Smooth muscle cell (in vitro differentiated cells): ENCODE measurements around the gene PRKCE. TPM values are rescaled to one million over a fixed set of nuclear protein-coding genes. Genes with fewer than 3 reads are reported as not detected.

Experiments used
- DNase-seq: peaks from one replicate; lab custom pipeline; 2025; ENCODE audit not compliant: unreplicated experiment; lab: John Stamatoyannopoulos, UW
- H2AFZ ChIP-seq: fragments of 200-600 bp; sonication (generic); 2 replicates; pipeline ENCODE4 v1.6.0; 2016; ENCODE audit warnings: antibody characterized with exemption, low read depth, mild to moderate bottlenecking
- H3F3A ChIP-seq: fragments of 200-600 bp; sonication (generic); 2 replicates; pipeline ENCODE4 v1.6.0; 2017; ENCODE audit warnings: antibody characterized with exemption, low read depth
- H3K27ac ChIP-seq: fragments of 200-600 bp; sonication (generic); 2 replicates; pipeline ENCODE4 v1.5.1; 2016; ENCODE audit warnings: low read depth, mild to moderate bottlenecking
- H3K27me3 ChIP-seq: fragments of 200-600 bp; sonication (generic); 2 replicates; pipeline ENCODE4 v1.6.1; 2016; ENCODE audit warnings: low read depth, mild to moderate bottlenecking
- H3K36me3 ChIP-seq: fragments of 200-600 bp; sonication (generic); 2 replicates; pipeline ENCODE4 v1.5.1; 2016; ENCODE audit warnings: low read depth
- H3K4me1 ChIP-seq: fragments of 200-600 bp; sonication (generic); 2 replicates; pipeline ENCODE4 v1.5.1; 2016; ENCODE audit warnings: low read depth
- H3K4me2 ChIP-seq: fragments of 200-600 bp; sonication (generic); 2 replicates; pipeline ENCODE4 v1.6.0; 2016; ENCODE audit warnings: mild to moderate bottlenecking
- H3K4me3 ChIP-seq: fragments of 200-600 bp; sonication (generic); 2 replicates; pipeline ENCODE4 v1.5.1; 2016; ENCODE audit warnings: mild to moderate bottlenecking
- H3K79me2 ChIP-seq: fragments of 200-600 bp; sonication (generic); 2 replicates; pipeline ENCODE4 v1.6.0; 2016; ENCODE audit warnings: low read depth, mild to moderate bottlenecking
- H3K9ac ChIP-seq: fragments of 200-600 bp; sonication (generic); 2 replicates; pipeline ENCODE4 v1.6.0; 2016; ENCODE audit warnings: low read depth
- H3K9me3 ChIP-seq: fragments of 200-600 bp; sonication (generic); replicated peaks from 2 replicates; pipeline ENCODE4 v1.5.1; 2016; ENCODE audit warnings: low read depth
- H4K20me1 ChIP-seq: fragments of 200-600 bp; sonication (generic); 2 replicates; pipeline ENCODE4 v1.6.0; 2016; ENCODE audit warnings: low read depth
- WGBS: methylation state at CpG from one replicate; pipeline ENCODE4 v1.1.7; 2016; ENCODE audit warnings: low lambda C conversion rate; 5-methylcytosine and 5-hydroxymethylcytosine counted together
- polyA plus RNA-seq: library from polyadenylated mRNA; unstranded; fragments of >200 nt; fragmentation: Nextera tagmentation; extraction: Ambion mirVana; gene quantifications from 2 replicates; pipeline ENCODE4 v1.2.1, GENCODE V29; 2016
- total RNA-seq: library from RNA; depleted of rRNA; stranded (reverse); fragments of >200 nt; gene quantifications from 2 replicates; pipeline ENCODE4 v1.2.3, GENCODE V29; 2014
- TF ChIP-seq, protein P1 (sequence below): fragments of 200-600 bp; sonication (generic); IDR thresholded peaks from 2 replicates; pipeline ENCODE4 v1.5.1; 2017; ENCODE audit warnings: borderline replicate concordance, mild to moderate bottlenecking, antibody characterized with exemption; ENCODE audit not compliant: insufficient read depth, poor library complexity, severe bottlenecking

The PRKCE gene
- total and polyA plus RNA-seq, 2 experiments from 2014 or later, result 20.6 to 29.1 TPM

DNA sequence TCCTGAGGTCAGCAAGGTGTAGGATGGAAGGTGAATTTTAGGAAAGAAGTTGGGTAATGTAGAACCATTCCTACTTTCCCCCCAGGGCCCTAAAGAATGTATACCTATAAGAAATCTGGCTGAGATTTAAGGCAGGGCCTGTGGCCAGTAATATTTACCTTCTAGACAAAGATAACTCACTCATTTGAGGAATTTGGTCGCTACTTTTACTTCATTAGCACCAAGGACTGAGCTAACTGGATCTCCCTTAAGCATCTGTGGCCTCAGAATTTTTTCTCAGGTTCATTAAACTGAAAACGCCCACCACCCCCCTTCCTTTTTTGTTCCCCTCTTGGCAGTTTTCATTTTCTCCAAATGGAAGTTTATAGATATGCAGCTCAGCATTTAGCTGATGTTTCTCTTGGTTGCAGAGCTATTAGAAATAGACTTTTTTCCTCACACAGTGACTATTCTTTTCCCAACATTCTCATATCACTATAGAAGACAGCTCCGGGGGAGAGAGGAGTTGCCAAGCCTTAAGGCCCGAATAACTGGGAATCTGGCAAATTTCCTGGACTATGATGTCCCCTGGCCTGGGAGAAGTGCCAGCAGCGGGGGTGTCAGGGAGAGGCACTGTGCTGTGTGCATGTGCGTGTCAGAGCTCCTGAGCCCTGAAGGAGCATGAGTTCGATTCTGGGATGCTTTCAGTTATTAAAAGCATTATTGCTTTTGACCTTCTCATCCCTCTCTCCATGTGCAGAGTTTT lies 310.9 kb downstream of the PRKCE start:
- Histone ChIP-seq H3K36me3 (no peaks in the 10 kb centered on the region), H2AFZ (no peak overlapping the region), H3K79me2 (peaks cover 6% of the 10 kb centered on the region), H3K4me1 (no peaks in the 10 kb centered on the region), H3K9me3 (no peaks in the 10 kb centered on the region), H3F3A (no peaks in the 10 kb centered on the region), H3K4me2 (no peak overlapping the region), H4K20me1 (peaks cover 99% of the 10 kb centered on the region), H3K27me3 (no peaks in the 10 kb centered on the region), H3K9ac (no peak overlapping the region), H3K4me3 (no peak overlapping the region), H3K27ac (no peak overlapping the region)
- no peak for DNase-seq
- TF ChIP-seq, protein P1, sequence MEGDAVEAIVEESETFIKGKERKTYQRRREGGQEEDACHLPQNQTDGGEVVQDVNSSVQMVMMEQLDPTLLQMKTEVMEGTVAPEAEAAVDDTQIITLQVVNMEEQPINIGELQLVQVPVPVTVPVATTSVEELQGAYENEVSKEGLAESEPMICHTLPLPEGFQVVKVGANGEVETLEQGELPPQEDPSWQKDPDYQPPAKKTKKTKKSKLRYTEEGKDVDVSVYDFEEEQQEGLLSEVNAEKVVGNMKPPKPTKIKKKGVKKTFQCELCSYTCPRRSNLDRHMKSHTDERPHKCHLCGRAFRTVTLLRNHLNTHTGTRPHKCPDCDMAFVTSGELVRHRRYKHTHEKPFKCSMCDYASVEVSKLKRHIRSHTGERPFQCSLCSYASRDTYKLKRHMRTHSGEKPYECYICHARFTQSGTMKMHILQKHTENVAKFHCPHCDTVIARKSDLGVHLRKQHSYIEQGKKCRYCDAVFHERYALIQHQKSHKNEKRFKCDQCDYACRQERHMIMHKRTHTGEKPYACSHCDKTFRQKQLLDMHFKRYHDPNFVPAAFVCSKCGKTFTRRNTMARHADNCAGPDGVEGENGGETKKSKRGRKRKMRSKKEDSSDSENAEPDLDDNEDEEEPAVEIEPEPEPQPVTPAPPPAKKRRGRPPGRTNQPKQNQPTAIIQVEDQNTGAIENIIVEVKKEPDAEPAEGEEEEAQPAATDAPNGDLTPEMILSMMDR, result no peak
- WGBS, result 66% methylated on average over 7 of the region's 7 CpGs

DNA sequence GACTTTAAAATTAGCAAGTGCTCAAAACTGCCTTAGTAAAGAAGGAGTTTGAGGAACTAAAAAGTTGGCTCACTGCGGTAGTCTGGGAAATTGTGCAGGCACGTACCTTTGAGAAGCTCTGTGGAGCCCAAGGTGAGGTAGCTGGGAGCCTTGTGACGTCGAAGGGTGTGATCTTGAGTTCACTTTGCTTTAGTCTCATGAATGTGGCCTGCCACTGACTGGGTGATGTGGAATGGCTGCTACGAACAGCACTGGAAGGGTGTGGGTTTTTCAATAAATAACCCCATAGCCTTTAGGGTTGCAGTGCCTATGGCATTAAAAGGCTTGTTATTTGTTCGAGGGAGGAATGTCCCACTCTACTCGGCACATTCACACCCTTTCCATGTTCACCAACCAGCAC lies 312.3 kb downstream of the PRKCE start:
- TF ChIP-seq, protein P1, result no peak
- 80% methylated on average over 7 of the region's 7 CpGs for WGBS
- no peaks in the 10 kb centered on the region for H3K9me3 ChIP-seq
- no peak overlapping the region for H3K27ac ChIP-seq
- H3K4me1 ChIP-seq, result no peaks in the 10 kb centered on the region
- no peak for DNase-seq
- no peak overlapping the region for H3K9ac ChIP-seq
- no peak overlapping the region for H3K4me2 ChIP-seq
- no peak overlapping the region for H3K4me3 ChIP-seq
- H3K36me3 ChIP-seq, result no peaks in the 10 kb centered on the region
- H2AFZ ChIP-seq, result no peak overlapping the region
- peaks cover 2% of the 10 kb centered on the region for H3K79me2 ChIP-seq
- no peaks in the 10 kb centered on the region for H3K27me3 ChIP-seq
- no peaks in the 10 kb centered on the region for H3F3A ChIP-seq
- peaks cover 94% of the 10 kb centered on the region for H4K20me1 ChIP-seq

DNA sequence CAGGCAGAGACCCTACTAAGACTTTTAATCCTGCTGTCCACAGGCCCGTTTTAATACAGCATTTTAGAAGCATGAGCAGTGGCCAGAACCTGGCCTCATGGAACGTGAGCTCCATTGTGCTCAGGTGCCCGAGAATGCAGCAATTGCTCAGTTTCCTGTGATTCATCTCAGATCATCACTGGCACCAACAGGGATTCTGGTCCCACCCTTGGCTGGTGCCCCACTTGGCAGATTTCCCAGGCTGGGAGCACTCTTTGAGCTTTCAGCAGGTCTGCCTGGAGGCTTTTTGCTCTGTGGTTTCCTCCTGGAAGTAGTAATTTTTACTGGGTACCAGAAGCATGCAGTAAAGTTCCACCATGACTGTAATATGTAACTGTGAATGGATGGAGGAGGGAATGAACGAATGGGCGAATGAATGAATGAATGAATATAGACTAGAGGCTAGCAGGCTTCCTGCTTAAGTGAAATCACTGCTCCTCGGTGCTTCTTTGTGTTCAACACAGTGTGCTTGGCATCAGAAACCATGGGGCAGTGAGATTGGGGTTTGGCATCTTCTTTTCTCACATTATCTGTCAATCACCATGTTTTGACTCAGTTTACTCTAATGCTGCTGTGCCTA lies 312.9 kb downstream of the PRKCE start:
- Histone ChIP-seq H3K79me2 (no peaks in the 10 kb centered on the region), H3K27me3 (no peaks in the 10 kb centered on the region), H3K9ac (no peak overlapping the region), H3K4me1 (no peaks in the 10 kb centered on the region), H3K36me3 (no peaks in the 10 kb centered on the region), H3K4me3 (no peak overlapping the region), H2AFZ (no peak overlapping the region), H4K20me1 (peaks cover 94% of the 10 kb centered on the region), H3K27ac (no peak overlapping the region), H3F3A (no peaks in the 10 kb centered on the region), H3K9me3 (no peaks in the 10 kb centered on the region), H3K4me2 (no peak overlapping the region)
- no peak for DNase-seq
- 76% methylated on average over 6 of the region's 6 CpGs for WGBS
- TF ChIP-seq, protein P1, result no peak
